Epithelial cell of proximal tubule (primary cell): ENCODE results near the gene NELFCD. TPM values are rescaled to one million over a fixed set of nuclear protein-coding genes. Genes with fewer than 3 reads are reported as not detected.
"Not testable (repeated sequence)": the region's sequence is repeated elsewhere in the genome, so short reads cannot be mapped to it uniquely, and the experiment has no call there.

Source experiments
- DNase-seq: peaks from one replicate; pipeline ENCODE4 v3.0.0-alpha.2; 2011; ENCODE audit warnings: low read depth
- H3K4me3 ChIP-seq: 2 replicates; pipeline ENCODE4 v1.5.1; 2011; ENCODE audit warnings: low read depth, mild to moderate bottlenecking, low read length
- total RNA-seq: library from RNA; depleted of rRNA; stranded (reverse); fragments of >200 nt; gene quantifications from 2 replicates; pipeline ENCODE4 v1.2.3, GENCODE V29; 2015
- TF ChIP-seq, protein P1 (sequence below): conservative IDR thresholded peaks from 2 replicates; pipeline ENCODE4 v1.5.1; 2012; ENCODE audit warnings: low read depth, mild to moderate bottlenecking, low read length

Gene NELFCD
- total RNA-seq, 1 donor from 2014 or later = 52.4 TPM

DNA sequence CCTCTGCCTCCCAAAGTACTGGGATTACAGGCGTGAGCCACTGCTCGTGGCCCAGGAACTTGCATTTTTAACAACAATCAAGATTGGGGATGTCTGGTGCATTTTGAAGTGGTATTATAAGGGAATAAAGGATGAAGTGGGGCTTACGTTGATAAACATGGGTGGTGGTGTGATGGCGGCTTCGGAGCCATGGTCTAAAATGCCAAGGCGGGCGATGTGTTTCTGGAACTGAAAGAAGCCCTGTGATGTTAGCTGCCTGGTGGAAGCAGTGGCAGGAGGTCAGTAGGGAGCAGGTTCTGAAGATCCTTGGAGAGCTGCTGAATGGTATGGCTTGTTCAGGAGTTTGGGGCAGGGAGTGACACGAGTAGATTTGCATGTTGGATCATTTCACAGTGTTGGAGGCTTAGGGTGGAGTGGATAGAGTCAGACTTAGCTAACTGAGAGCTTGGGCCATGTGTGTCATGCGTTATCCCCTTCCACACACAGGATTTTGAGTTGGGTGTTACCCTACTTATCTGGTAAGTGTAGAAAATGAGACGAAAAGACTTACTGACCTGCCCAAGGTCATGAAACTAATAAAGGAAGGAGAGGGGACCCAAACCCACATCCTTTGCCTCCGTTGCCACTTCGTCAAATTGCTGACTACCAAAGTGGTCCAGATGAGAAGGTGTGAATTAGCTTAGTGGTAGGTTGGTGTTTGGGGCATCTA, 1.5 kb downstream of the NELFCD start:
- TF ChIP-seq, protein P1, sequence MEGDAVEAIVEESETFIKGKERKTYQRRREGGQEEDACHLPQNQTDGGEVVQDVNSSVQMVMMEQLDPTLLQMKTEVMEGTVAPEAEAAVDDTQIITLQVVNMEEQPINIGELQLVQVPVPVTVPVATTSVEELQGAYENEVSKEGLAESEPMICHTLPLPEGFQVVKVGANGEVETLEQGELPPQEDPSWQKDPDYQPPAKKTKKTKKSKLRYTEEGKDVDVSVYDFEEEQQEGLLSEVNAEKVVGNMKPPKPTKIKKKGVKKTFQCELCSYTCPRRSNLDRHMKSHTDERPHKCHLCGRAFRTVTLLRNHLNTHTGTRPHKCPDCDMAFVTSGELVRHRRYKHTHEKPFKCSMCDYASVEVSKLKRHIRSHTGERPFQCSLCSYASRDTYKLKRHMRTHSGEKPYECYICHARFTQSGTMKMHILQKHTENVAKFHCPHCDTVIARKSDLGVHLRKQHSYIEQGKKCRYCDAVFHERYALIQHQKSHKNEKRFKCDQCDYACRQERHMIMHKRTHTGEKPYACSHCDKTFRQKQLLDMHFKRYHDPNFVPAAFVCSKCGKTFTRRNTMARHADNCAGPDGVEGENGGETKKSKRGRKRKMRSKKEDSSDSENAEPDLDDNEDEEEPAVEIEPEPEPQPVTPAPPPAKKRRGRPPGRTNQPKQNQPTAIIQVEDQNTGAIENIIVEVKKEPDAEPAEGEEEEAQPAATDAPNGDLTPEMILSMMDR = no peak
- DNase-seq = no peak
- peak overlapping the region; percentile 87 for H3K4me3 ChIP-seq

DNA sequence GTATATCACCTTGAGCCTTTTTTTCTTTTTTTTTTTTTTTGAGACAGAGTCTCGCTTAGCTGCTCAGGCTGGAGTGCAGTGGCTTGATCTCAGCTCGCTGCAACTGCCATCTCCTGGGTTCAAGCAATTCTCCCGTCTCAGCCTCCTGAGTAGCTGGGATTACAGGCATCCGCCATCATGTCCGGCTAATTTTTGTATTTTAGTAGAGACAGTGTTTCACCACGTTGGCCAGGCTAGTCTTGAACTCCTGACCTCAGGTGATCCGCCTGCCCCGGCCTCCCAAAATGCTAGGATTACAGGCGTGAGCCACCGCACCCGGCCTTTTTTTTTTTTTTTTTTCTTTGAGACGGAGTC, 2.0 kb downstream of the NELFCD start:
- not testable (repeated sequence) for H3K4me3 ChIP-seq, DNase-seq

DNA sequence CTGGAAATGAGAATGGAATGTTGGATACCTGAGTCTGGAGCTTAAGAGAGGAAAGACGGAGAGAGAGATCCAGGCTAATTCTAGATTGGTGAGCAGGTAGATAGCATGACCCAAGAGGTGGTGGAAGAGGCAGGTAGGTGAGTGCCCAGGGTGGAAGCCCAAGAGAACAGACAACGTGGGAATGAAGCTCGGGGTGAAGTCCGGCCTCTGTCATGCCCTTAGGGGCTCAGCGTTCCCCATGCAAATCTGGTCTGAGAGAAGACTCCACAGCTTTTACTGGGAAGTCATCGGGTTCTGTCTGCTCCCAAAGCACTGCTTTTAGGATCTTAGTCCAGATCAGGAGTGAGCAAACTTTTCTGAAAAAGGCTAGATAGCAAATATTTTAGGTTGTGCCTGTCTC, 3.6 kb downstream of the NELFCD start:
- DNase-seq = no peak
- TF ChIP-seq, protein P1 = no peak
- H3K4me3 ChIP-seq = no peak overlapping the region

DNA sequence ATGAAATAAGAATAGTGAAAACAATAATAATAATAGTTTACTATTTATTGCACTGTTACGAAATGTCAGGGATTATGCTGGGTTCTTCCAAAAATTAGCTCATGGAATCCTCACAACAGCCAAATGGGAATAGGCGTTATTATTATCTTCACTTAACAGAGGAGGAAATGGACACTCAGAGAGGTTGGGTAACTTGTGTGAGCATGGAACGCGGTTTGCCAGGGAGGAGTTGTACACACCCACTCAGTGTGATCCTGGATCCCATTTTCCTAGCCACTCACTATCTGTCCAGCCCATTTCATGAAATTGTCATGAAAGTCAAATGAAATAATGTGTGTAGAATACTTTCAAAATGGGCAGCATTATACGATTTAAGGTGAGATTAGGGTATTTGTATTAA, 4.6 kb downstream of the NELFCD start:
- TF ChIP-seq, protein P1 = no peak
- DNase-seq = no peak
- no peak overlapping the region for H3K4me3 ChIP-seq

DNA sequence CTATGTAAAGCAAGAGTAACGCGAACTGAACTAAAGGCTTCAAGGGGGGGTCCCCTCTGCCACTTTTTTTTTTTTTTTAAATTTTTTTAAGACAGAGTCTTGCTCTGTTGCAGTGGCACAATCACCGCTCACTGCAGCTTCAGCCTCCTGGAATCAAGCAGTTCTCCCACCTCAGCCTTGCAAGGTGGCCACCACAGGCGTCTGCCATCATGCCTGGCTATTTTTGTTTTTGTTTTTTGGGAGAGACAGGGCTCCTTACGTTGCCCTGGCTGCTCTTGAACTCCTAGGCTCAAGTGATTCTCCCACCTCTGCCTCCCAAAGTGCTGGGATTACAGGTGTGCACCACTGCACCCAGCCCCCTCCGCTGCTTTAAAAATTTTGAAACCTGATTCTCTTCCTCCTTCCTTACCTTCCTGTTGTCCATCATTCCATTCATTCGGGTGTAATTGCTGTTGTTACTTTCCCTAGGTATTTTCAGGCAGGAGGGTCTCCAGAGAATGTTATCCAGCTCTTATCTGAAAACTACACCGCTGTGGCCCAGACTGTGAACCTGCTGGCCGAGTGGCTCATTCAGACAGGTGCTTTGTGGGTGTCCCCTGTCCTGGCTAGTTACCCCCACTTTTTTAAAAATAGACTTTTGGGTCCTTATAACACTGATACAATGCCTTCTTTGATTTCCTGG, 5.4 kb downstream of the NELFCD start:
- no peak overlapping the region for H3K4me3 ChIP-seq
- no peak for DNase-seq
- TF ChIP-seq, protein P1 = no peak

DNA sequence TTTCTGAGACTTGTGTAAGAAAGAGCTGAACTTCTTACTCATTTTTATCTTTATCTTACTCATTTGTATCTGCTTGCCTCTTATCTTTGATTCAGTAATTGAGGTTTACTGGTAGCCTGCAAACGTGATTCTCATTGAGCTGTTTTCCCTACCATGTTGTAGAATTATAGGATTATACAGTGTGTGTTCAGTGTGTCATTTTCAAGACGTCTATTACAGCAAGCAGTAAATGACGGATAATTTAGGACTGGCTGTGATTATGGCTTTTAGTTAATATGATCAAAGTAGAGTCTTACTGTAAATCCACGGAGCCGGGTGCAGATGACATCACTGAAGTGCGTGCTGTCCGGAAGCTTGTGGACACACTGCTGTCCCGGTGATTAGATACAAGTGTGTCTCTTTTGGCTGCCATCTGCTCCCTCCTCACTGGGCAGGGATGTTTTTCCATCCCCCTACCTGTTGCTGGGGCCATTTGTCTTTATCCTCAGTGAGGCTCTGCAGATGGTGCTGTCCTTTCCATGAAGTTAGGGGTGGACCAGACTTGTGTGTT, 6.0 kb downstream of the NELFCD start:
- H3K4me3 ChIP-seq = no peak overlapping the region
- DNase-seq = no peak
- TF ChIP-seq, protein P1 = no peak

DNA sequence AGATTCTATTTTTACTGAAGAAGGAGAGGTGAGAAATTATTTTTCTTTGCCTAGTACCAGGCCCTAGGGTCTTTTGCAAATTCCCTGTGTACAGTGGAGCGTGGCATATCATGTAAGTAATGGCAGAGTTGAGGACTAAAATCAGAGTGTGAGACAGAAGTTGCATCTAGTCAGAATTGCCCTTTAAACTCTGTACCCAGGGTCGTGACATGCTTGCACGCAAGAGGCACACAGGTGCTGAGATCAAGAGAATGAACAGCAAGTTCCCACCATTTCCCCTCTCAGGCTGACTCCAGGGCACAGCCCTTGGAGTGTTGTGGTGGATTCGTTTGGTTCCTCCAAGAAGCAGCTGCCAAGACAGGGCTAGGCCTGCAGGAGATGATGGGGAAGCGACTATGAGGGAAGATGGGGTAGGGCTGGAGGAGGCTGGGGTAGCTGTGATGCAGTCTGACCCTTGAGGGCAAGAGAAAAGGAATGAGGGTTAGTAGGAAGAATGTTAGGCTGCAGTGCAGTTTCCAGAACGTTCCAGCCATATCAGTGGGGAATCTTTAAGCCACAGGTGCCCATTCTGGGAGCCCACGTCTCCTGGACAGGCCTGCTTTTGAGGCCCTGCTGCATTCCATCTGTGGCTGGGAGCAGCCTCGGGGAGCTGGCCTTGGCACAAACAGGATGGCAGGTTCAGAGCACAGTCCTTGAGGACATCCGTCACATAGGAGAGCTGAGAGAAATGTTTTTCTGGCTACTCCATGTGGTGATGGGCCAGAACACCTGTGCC, 6.9 kb downstream of the NELFCD start:
- TF ChIP-seq, protein P1 = no peak
- H3K4me3 ChIP-seq = no peak overlapping the region
- DNase-seq = no peak
